ENCODE measurements around the gene CASP1.

The CASP1 gene

DNA sequence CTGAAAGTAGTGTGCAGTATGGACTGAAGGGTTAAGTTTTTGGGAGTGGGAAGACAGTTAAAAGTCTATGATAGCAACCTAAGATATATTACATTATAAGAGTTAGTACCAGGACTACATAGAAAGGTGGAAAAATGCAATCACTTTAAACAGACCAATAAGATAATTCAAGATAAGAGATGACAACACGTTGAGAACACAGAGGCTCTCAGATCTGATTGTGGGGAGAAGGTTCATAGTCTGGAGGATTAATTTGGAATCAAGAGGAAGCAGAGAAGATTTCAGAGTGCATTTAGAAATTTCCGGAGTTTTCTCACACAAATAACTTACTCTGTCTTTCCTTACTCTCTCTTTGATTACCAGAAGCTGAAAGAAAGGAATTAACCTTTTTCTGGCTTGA lies 12.4 kb downstream of the CASP1 start:
- TF ChIP-seq ZFX (IDR thresholded peaks at IDR 0.05; ENCODE audit: borderline replicate concordance) = no peak
- TF ChIP-seq, protein P1, sequence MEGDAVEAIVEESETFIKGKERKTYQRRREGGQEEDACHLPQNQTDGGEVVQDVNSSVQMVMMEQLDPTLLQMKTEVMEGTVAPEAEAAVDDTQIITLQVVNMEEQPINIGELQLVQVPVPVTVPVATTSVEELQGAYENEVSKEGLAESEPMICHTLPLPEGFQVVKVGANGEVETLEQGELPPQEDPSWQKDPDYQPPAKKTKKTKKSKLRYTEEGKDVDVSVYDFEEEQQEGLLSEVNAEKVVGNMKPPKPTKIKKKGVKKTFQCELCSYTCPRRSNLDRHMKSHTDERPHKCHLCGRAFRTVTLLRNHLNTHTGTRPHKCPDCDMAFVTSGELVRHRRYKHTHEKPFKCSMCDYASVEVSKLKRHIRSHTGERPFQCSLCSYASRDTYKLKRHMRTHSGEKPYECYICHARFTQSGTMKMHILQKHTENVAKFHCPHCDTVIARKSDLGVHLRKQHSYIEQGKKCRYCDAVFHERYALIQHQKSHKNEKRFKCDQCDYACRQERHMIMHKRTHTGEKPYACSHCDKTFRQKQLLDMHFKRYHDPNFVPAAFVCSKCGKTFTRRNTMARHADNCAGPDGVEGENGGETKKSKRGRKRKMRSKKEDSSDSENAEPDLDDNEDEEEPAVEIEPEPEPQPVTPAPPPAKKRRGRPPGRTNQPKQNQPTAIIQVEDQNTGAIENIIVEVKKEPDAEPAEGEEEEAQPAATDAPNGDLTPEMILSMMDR (IDR thresholded peaks at IDR 0.05) = no peak
- H3K27ac ChIP-seq = no peak overlapping the region

DNA sequence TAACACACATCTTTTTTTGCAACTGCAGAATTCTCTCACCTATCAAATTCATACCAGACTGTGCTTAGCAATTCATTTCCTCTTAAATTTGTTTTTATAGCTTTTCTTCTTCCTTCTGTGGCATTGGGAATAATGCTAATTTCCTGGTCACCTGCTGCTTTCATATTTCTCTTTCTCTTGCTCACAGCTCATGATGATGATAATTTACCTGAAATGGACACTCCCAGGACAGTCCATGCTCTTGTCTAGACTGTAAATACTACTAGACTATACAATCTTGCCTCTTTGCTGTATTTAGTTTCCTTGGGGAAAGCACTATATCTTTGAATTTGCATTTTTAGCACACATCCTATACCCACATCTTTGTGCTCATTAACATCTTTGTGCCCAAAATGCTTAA lies 27.5 kb downstream of the CASP1 start:
- TF ChIP-seq ZFX (IDR thresholded peaks at IDR 0.05; ENCODE audit: borderline replicate concordance) = no peak
- TF ChIP-seq, protein P1 (IDR thresholded peaks at IDR 0.05) = no peak
- H3K27ac ChIP-seq = no peak overlapping the region

DNA sequence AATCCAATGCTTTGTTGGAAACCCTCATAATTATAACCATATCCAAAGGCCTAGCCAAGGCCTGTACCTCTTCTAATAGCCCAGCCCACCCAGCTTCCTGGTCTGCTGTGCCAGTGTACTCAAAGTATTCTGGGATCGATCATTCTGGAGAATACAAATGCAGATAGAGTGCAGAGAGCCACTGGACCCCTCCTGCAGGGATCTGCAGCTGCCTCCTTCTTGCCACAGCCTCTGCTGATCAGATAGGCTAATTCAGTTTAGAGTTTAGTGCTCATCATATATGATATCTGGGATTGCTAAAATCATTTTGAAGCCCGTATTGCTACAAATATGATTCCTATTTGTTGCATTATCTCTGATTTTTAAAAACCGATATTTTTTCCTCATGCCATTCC lies 29.5 kb downstream of the CASP1 start:
- H3K27ac ChIP-seq = no peak overlapping the region
- no peak for TF ChIP-seq ZFX (IDR thresholded peaks at IDR 0.05; ENCODE audit: borderline replicate concordance)
- TF ChIP-seq, protein P1 (IDR thresholded peaks at IDR 0.05) = no peak

DNA sequence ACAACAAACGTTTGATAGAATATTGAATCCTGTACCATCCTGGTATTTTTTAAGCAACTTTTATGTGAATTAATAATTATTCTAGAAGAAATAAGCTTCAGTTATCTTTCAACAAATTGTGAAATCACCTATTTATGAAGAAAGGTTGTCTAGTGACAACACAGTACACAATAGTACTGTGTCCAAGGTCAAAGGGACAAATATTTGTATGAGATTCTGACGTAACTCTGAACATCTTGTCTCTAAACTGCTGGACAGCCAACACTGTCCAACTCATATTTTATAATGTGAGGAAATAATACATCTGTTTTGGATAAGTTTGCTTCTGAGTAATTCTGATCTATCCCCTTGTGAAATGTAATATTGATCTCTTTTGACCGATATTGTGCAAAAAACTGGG lies 30.9 kb downstream of the CASP1 start:
- no peak overlapping the region for H3K27ac ChIP-seq
- TF ChIP-seq ZFX (IDR thresholded peaks at IDR 0.05; ENCODE audit: borderline replicate concordance) = no peak
- TF ChIP-seq, protein P1 (IDR thresholded peaks at IDR 0.05) = no peak

DNA sequence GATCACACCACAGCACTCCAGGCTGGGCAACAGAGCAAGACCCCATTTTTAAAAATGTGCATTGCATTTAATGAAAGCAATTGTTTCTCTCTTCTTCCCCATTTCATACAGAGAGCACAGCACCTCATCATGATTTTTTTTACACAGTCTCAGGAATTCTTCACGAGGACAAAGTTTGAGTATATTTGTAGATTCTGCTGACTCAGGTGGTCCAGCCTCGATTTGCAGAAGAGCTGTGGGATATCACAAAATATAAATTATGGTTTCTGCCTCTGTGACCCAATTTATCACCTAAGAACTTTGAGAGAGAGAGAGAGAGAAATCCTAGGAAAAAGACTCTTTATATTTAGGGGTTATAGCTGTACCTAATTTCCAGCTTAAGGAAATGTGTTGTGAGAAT lies 31.8 kb downstream of the CASP1 start:
- H3K27ac ChIP-seq = no peak overlapping the region
- TF ChIP-seq ZFX (IDR thresholded peaks at IDR 0.05; ENCODE audit: borderline replicate concordance) = no peak
- TF ChIP-seq, protein P1 (IDR thresholded peaks at IDR 0.05) = no peak

DNA sequence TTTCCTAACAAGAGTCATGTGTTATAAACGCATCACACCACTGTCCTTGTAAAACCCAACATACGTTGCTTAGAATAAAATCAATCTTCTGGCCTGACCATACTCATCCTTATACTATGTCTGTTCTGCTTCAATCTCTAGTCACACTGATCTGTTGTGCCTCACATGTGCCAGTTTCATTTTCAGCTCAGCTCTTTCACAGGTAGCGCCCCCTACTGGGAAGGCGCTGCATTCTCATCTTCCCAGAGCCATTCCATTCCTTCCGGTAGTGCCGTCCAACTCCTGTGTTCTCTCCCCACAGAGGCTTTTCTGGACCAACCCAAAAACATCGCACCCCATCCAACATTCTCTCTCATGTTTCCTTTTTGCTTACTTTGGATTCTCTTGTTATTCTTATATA lies 34.1 kb downstream of the CASP1 start:
- no peak overlapping the region for H3K27ac ChIP-seq
- TF ChIP-seq ZFX (IDR thresholded peaks at IDR 0.05; ENCODE audit: borderline replicate concordance) = no peak
- TF ChIP-seq, protein P1 (IDR thresholded peaks at IDR 0.05) = peak; percentile 72

DNA sequence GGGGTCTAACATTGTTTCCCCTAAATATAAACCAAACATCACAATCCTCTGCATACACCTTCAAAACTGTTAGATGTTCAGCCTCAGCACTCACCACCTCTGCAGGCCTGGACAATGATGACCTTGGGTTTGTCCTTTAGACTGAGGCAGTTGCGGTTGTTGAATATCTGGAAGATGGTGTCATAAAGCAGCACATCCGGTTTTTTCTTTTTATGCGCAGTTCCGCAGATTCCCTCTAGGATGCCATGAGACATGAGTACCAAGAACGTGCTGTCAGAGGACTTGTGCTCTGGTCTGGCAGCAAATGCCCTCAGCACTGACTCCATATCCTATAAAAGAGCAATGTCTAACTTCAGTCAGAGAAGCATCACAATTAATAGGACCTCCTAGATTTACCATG lies 34.8 kb downstream of the CASP1 start:
- no peak for TF ChIP-seq ZFX (IDR thresholded peaks at IDR 0.05; ENCODE audit: borderline replicate concordance)
- TF ChIP-seq, protein P1 (IDR thresholded peaks at IDR 0.05) = no peak
- H3K27ac ChIP-seq = no peak overlapping the region
